CD14-positive monocyte (primary cell): Measurements from ENCODE around the gene FAM83G. TPM values are rescaled to one million over a fixed set of nuclear protein-coding genes. Genes with fewer than 3 reads are reported as not detected.

ENCODE experiments used
- DNase-seq, 3 donors: peaks; one replicate each; pipeline ENCODE4 v3.0.0-alpha.2; 2011 to 2022
- H2AFZ ChIP-seq: 2 replicates; pipeline ENCODE4 v1.6.0; 2012; ENCODE audit warnings: mild to moderate bottlenecking, low read depth, low read length, inconsistent platforms; ENCODE audit not compliant: insufficient read depth, poor library complexity, severe bottlenecking
- H3K27ac ChIP-seq, 2 donors: 1 replicate in 1 of 2; 2 replicates in 1 of 2; pipeline ENCODE4 v1.5.1; 2012 to 2013; ENCODE audit warnings: low read length in 2 of 2, control low read depth in 1 of 2, inconsistent platforms in 1 of 2, low read depth in 1 of 2, mild to moderate bottlenecking in 1 of 2
- H3K27me3 ChIP-seq, 2 donors: one replicate each; pipeline versions ENCODE4 v1.6.0 to v1.6.1; 2011 to 2013; ENCODE audit warnings: low read length in 2 of 2; ENCODE audit not compliant: control insufficient read depth in 2 of 2, insufficient read depth in 2 of 2
- H3K36me3 ChIP-seq, 2 donors: replicated peaks in 1 of 2; 1 replicate in 1 of 2; 2 replicates in 1 of 2; pipeline versions ENCODE4 v1.5.1 to v1.6.1; 2012 to 2013; ENCODE audit warnings: low read length in 2 of 2, control low read depth in 1 of 2, inconsistent platforms in 1 of 2, mild to moderate bottlenecking in 1 of 2; ENCODE audit not compliant: insufficient read depth in 2 of 2, control insufficient read depth in 1 of 2
- H3K4me1 ChIP-seq, 2 donors: 1 replicate in 1 of 2; 2 replicates in 1 of 2; pipeline versions ENCODE4 v1.5.1 to v1.6.1; 2012 to 2013; ENCODE audit warnings: low read length in 2 of 2, control low read depth in 1 of 2, inconsistent platforms in 1 of 2, mild to moderate bottlenecking in 1 of 2, moderate library complexity in 1 of 2; ENCODE audit not compliant: insufficient read depth in 2 of 2, control insufficient read depth in 1 of 2
- H3K4me2 ChIP-seq: replicated peaks from 2 replicates; pipeline ENCODE3; 2012; ENCODE audit warnings: low read length, moderate library complexity, mild to moderate bottlenecking; ENCODE audit not compliant: poor library complexity, severe bottlenecking; ENCODE audit errors: extremely low read depth
- H3K4me3 ChIP-seq, 3 experiments: fragments of 200-600 bp in 1 of 3; sonication (generic) in 1 of 3; replicated peaks in 1 of 3; 1 replicate in 2 of 3; 2 replicates in 1 of 3; pipeline ENCODE4 v1.5.1; 2011 to 2013; ENCODE audit warnings: low read length in 3 of 3, mild to moderate bottlenecking in 3 of 3, control low read depth in 2 of 3, low read depth in 2 of 3, inconsistent platforms in 1 of 3, moderate library complexity in 1 of 3
- H3K79me2 ChIP-seq: 2 replicates; pipeline ENCODE4 v1.6.0; 2012; ENCODE audit warnings: mild to moderate bottlenecking, control low read depth, inconsistent platforms, low read length, moderate library complexity; ENCODE audit not compliant: insufficient read depth
- H3K9ac ChIP-seq: 2 replicates; pipeline ENCODE4 v1.6.0; 2017; ENCODE audit warnings: low read length, mild to moderate bottlenecking; ENCODE audit not compliant: insufficient read depth, poor library complexity, severe bottlenecking
- H3K9me3 ChIP-seq, 2 donors: replicated peaks in 1 of 2; 1 replicate in 1 of 2; 2 replicates in 1 of 2; pipeline versions ENCODE4 v1.5.1 to v1.6.1; 2012 to 2013; ENCODE audit warnings: low read length in 2 of 2, control low read depth in 1 of 2; ENCODE audit not compliant: control insufficient read depth in 1 of 2, insufficient read depth in 1 of 2
- H4K20me1 ChIP-seq: 2 replicates; pipeline ENCODE4 v1.6.0; 2012; ENCODE audit warnings: mild to moderate bottlenecking, low read length, control low read depth, moderate library complexity; ENCODE audit not compliant: insufficient read depth
- H3K27ac Mint-ChIP-seq, 7 donors: one replicate each; pipeline ENCODE4 v1.8.0; 2020; ENCODE audit warnings: mild to moderate bottlenecking in 7 of 7, mixed read lengths in 7 of 7, moderate library complexity in 6 of 7, inconsistent platforms in 2 of 7
- H3K27me3 Mint-ChIP-seq, 3 donors: one replicate each; pipeline ENCODE4 v1.8.0; 2021 to 2022; ENCODE audit warnings: low read depth in 3 of 3, mild to moderate bottlenecking in 3 of 3, mixed read lengths in 3 of 3, moderate library complexity in 3 of 3, inconsistent platforms in 1 of 3
- H3K36me3 Mint-ChIP-seq, 2 donors: one replicate each; pipeline ENCODE4 v1.8.0; 2020; ENCODE audit warnings: mixed read lengths in 2 of 2, inconsistent platforms in 1 of 2, mild to moderate bottlenecking in 1 of 2
- H3K4me1 Mint-ChIP-seq: one replicate; pipeline ENCODE4 v1.8.0; 2020; ENCODE audit warnings: mild to moderate bottlenecking, mixed read lengths
- H3K4me3 Mint-ChIP-seq, 2 donors: one replicate each; pipeline ENCODE4 v1.8.0; 2020; ENCODE audit warnings: mild to moderate bottlenecking in 2 of 2, mixed read lengths in 2 of 2, moderate library complexity in 1 of 2
- H3K9me3 Mint-ChIP-seq, 7 donors: one replicate each; pipeline ENCODE4 v1.8.0; 2020 to 2022; ENCODE audit warnings: mixed read lengths in 7 of 7, mild to moderate bottlenecking in 6 of 7, moderate library complexity in 6 of 7, inconsistent platforms in 2 of 7
- CTCF ChIP-seq: fragments of 200-600 bp; IDR thresholded peaks from one replicate; pipeline ENCODE4 v1.8.0; 2022; ENCODE audit warnings: antibody characterized with exemption, mild to moderate bottlenecking
- WGBS: methylation state at CpG from one replicate; pipeline ENCODE4 v1.1.5; 2013; ENCODE audit warnings: missing lambda C conversion rate; ENCODE audit not compliant: insufficient coverage; 5-methylcytosine and 5-hydroxymethylcytosine counted together
- intact Hi-C, 2 donors: fragments of 100-400 bp; cut with micrococcal nuclease; formaldehyde crosslinking; loops; one replicate each; pipeline versions ENCODE4 v1.15.0 to v1.15.1; 2023
- polyA plus RNA-seq, 3 donors: library from polyadenylated mRNA; depleted of rRNA in 1 of 3; unstranded in 2 of 3; stranded (reverse) in 1 of 3; fragments of 300-500 nt in 2 of 3; fragments of >200 nt in 1 of 3; fragmentation: Illumina TruSeq in 2 of 3; gene quantifications; 1 replicate in 2 of 3; 2 replicates in 1 of 3; pipeline ENCODE4 v1.2.3, GENCODE V29; 2012 to 2021

Gene FAM83G
- polyA plus RNA-seq, 3 donors: 0.04 to 0.17 (median 0.08) TPM

GRCh38 chr17:18967916-18968315 lies 36.6 kb downstream of the FAM83G start:
- DNase-seq: no peak
- peaks cover 24% of the 10 kb centered on the region for H3K4me1 Mint-ChIP-seq
- Histone ChIP-seq H3K36me3 (no peaks in the 10 kb centered on the region), H3K9me3 (no peaks in the 10 kb centered on the region), H2AFZ (peak overlapping the region; percentile 76), H3K79me2 (no peaks in the 10 kb centered on the region), H3K9ac (no peak overlapping the region), H3K27me3 (no peaks in the 10 kb centered on the region), H3K27ac (no peak overlapping the region), H3K4me3 (no peak overlapping the region), H3K4me1 (peaks cover 18 to 20% of the 10 kb centered on the region in 2 donors), H3K4me2 (no peak overlapping the region), H4K20me1 (no peaks in the 10 kb centered on the region)
- no peak overlapping the region for H3K4me3 Mint-ChIP-seq
- H3K36me3 Mint-ChIP-seq: no peaks in the 10 kb centered on the region
- H3K27ac Mint-ChIP-seq: no peak overlapping the region
- no peaks in the 10 kb centered on the region for H3K9me3 Mint-ChIP-seq
- H3K27me3 Mint-ChIP-seq: peaks cover 2 to 11% (median 2%) of the 10 kb centered on the region in 3 donors
- intact Hi-C loops: no loop called here
- no peak for TF ChIP-seq CTCF
- WGBS: 26% methylated on average over 3 of the region's 4 CpGs

GRCh38 chr17:18966831-18967624 lies 37.5 kb downstream of the FAM83G start:
- Histone ChIP-seq H3K4me2 (no peak overlapping the region), H3K4me3 (no peak overlapping the region), H3K27ac (no peak overlapping the region), H3K9ac (no peak overlapping the region), H2AFZ (no peak overlapping the region), H4K20me1 (no peaks in the 10 kb centered on the region), H3K36me3 (no peaks in the 10 kb centered on the region), H3K27me3 (no peaks in the 10 kb centered on the region), H3K4me1 (peaks cover 18 to 20% of the 10 kb centered on the region in 2 donors), H3K79me2 (no peaks in the 10 kb centered on the region), H3K9me3 (no peaks in the 10 kb centered on the region)
- H3K36me3 Mint-ChIP-seq: no peaks in the 10 kb centered on the region
- H3K27me3 Mint-ChIP-seq: peaks cover 4 to 11% (median 4%) of the 10 kb centered on the region in 3 donors
- WGBS: 53% methylated on average over 13 of the region's 19 CpGs
- TF ChIP-seq CTCF: no peak
- no peak overlapping the region for H3K27ac Mint-ChIP-seq
- H3K4me3 Mint-ChIP-seq: no peak overlapping the region
- no peaks in the 10 kb centered on the region for H3K9me3 Mint-ChIP-seq
- intact Hi-C loops: no loop called here
- H3K4me1 Mint-ChIP-seq: peaks cover 24% of the 10 kb centered on the region
- no peak for DNase-seq
